UCSD-AML1 (cell line): Measurements from ENCODE around the gene RFC5.
"Not testable (repeated sequence)": the region's sequence is repeated elsewhere in the genome, so short reads cannot be mapped to it uniquely, and the experiment has no call there.

Experiments used
- DNase-seq: peaks from one replicate; lab custom pipeline; 2025; ENCODE audit not compliant: unreplicated experiment; lab: John Stamatoyannopoulos, UW

RFC5 gene

DNA sequence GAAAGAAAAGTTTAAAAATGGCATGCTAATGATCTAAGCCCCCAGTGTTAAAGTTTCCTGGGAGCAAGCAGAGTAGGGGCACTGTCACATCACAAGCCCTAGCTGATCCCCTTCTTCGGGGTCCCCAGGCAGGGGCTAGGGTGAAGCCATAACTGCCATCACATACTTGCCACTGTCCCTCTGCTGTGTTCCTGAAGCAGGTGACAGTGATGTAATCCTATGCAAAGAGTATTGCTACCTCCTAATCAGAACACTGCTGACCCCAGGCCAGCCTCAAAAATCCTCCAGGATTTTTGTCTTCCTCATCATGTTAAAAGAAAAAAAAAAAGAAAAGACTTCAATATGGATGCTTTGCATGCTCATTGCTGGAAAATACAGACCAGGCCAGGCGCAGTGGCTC lies 1.2 kb upstream of the RFC5 start:
- no peak for DNase-seq

DNA sequence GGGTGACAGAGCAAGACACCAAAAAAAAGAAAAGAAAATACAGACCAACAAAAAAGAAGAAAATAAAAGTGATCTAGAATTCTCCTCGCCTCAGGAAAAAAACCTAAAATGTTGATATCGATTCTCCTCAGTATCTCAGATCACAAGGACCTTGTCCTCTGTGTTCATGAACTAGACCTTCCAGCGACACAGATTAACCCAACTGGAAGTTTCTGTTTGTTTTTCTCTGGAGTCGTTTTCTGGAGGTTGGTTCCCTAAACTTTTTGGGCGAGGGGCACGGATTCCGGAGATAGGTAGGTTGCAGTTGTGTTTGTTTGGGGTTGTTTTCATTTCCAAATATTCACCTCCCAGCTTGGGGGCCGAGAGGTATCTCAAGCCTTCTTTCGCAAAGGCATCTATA lies 559 bp upstream of the RFC5 start:
- DNase-seq: no peak

DNA sequence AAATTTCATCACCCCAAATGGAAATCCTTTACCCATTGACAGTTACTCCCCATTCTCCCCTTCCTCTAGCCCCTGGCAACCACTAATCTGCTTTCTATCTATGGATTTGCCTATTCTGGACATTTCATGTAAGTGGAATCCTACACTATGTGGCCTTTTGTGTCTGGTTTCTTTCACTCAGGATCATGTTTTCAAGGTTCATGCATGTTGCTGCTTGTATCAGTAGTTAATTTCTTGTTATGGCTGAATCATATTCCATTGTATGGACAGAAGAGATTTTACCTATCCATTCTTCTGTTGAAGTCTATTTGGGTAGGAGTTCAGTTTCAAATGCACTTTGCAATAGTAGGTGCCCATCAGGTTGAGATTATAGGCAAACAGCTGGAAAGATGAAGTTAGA lies 1.4 kb downstream of the RFC5 start:
- DNase-seq: no peak

DNA sequence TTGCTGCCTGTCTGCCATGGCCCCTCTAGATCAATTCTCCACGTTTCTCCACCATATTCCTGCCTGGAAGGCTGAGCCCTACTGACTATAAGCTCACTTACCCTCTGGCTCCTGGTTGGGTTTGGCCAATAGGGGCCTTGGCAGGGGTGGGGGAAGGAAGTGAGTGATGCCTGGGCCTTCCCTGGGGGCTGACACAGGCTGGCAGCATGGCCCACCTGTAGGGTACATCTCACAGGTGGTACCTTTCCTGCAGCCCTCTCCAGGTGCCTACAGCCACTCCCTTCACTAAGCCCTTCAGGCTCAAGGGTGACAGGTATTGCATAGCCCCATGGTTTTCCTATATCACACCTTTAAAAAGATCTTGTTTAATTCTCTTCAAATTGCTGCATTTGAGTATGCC lies 3.5 kb downstream of the RFC5 start:
- DNase-seq: no peak

DNA sequence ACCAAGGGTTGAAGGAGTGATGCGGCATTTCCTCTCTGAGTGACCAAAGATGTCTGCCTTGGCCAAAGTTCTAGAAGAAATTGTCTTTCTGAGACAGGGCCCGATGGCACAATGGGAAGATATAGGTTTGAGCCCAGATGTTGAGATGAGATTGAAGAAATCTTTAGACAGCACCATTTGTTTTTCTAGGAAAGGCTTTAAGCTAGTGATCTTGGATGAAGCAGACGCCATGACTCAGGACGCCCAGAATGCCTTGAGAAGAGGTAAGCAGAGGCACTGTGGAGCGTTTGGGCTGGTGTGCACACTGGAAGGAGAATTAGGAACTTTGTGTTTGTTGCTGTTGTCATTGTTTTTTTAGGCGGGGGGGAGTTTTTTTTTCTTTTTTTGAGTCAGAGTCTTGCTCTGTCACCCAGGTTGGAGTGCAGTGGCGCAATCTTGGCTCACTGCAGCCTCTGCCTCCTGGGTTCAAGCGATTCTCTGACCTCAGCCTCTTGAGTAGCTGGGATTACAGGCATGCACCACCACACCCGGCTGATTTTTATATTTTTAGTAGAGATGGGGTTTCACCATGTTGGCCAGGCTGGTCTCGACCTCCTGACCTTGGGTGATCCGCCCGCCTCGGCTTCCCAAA lies 5.7 kb downstream of the RFC5 start:
- DNase-seq: not testable (repeated sequence)

DNA sequence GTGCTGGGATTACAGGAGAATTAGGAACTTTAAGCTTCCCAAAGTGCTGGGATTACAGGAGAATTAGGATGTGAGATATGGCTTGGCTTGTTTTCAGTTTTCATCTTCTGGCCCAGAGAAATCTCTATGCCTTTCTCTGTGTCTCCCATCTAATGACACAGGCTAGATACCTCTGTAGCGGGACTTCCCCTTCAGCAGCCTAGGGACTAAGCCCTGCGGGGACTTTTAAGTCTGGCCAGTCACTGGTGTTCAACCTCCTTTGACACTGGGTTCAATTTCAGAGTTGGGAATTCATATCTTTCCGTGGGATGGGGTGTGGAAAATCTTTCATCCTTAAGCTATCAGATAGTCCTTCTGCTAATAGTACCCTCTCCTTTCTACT lies 6.2 kb downstream of the RFC5 start:
- DNase-seq: no peak

DNA sequence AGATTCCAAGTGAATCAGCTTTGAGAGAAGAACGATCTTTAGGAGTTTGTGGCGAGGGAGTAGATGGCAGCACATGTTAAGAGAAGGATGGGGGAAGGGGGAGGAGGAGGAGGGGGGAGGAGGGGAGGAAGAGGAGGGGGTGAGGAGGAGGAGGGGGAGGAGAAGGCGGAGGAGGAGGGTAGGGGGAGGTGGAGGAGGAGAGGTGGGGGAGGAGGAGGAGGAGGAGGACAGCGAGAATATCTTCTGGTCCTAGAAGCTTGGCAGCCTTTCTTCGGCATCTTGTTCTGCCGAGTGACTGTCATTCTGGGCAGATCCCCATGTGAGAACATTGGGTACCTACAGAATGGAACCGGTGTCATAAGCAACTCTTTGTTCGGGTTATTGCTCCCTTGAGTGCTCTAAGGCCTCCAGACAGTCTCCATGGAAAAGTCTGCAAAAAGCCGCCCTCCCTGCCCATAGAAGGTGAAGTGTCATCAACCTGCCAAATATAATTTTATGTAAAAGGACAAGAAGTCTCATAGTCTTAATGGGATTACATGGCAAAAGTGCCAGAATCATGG lies 6.9 kb downstream of the RFC5 start:
- no peak for DNase-seq

DNA sequence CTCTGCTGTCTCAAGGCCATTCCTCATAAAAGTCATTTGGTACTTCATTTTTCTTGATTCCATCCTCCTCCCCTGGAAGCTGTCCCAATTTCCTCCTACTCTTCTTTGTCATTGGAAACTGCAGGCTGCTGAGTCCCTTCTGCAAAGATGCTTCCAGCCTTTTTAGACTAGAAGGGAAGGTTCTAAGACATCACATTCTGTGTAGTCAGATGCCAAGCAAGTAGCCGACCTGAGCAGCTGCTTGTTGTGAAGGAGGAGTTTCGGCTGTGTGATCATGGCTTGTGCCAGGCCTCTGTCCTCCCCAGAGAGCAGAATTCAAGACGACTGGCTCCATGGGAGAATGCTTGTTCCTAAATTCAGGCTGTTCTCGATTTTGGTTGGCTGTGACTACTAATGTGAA lies 8.7 kb downstream of the RFC5 start:
- DNase-seq: no peak

DNA sequence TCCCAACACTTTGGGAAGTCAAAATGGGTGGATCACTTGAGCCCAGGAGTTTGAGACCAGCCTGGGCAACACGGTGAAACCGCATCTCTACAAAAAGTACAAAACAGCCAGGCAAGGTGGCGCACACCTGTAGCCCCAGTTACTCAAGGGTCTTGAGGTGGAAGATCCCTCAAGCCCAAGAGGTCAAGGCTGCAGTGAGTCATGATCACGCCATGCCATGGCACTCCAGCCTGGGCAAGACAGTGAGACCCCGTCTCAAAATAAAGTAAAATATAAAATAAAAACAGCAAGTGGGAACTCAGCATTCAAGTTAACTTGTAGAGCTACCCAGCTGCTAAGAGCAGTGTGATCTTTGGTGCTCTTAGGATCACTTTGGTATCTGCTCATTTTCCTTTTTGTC lies 12.7 kb downstream of the RFC5 start:
- DNase-seq: no peak

DNA sequence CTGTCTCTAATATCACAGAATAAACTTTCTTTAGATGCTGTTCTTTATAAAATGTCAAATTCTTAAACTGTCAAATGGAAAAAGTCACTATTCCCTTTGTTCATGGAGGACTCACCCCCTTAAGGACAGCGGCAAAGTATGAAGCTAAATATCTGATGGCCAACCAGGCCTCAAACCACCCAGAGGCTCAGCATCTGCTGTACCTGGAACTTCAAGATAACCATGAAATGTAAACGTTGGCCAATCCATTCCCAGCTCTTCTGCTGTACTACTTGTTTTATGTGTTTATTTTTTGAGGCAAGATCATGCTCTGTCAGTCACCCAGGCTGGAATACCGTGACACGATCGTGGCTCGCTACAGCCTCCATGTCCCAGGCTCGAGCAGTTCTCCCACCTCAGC lies 15.7 kb downstream of the RFC5 start:
- DNase-seq: no peak

DNA sequence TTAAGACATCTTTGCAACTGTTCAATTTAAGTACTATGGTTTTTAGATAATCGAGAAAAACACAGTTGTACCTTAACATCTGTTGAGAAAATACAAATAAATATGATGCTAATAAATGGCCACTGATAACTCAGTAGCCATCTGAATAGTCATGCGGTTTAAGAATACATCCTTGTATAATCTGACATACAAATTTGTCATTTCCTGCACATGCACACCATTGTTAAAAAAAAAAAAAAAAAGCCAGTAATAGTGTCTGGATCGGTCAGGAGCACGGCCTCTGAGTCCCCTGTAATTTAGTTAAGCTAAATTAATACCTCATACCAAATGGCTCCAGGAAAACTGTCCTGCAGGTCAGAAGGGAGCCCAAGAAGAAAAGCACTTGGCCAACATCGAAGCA lies 16.8 kb downstream of the RFC5 start:
- no peak for DNase-seq

DNA sequence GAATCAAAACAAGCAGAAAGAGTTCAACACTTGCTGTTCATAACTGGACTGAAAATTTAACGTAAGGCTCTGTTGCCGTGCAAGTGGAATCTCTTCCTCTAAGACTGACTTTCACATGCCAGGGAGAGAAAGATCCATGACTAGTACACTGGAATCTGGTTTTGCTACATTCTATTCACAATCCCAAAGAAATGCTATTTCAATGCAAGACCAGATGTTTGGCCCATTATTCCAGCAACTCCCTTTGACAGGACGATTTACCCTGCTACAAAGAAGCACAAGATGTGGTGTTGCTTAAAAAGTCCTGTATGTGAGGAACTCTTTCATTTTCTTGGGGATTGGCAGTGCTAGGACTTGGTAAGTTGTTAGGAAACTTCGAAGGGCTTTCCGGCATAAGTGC lies 17.4 kb downstream of the RFC5 start:
- DNase-seq: no peak

DNA sequence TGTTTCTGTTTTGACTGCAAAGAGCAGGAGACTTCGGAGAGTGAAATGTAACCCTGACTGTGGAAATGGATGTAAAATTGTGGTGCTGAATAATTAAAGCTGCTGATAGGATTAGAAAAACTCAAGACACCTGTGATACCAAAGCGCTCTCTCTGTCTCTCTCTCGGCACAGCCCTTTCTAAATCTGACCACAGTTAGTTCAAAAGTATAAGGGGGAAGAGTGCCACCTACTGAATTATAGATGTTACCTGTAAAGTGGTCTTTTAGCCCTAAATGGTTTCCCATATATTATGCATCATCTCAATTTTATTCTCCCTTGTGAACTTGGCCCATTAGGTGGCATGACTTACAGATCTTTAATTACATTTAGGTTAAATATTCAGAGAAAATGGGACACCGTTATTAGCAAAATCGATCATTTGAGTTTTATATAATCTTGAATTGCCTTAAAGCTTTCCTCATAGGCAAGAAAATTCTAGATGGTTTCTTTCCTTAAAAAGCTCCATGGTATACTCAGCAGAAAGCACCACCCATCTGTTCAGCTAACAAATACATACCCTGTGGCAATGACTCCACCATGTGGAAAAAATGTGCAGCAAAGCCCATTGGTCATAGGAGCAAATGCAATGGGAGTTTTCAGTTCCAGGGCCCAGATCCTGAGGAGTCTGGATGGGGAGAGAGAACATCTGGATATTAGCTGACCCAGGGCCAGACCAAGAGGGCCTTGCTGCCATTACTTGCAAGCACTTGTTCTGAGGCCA lies 18.1 kb downstream of the RFC5 start:
- DNase-seq: no peak

DNA sequence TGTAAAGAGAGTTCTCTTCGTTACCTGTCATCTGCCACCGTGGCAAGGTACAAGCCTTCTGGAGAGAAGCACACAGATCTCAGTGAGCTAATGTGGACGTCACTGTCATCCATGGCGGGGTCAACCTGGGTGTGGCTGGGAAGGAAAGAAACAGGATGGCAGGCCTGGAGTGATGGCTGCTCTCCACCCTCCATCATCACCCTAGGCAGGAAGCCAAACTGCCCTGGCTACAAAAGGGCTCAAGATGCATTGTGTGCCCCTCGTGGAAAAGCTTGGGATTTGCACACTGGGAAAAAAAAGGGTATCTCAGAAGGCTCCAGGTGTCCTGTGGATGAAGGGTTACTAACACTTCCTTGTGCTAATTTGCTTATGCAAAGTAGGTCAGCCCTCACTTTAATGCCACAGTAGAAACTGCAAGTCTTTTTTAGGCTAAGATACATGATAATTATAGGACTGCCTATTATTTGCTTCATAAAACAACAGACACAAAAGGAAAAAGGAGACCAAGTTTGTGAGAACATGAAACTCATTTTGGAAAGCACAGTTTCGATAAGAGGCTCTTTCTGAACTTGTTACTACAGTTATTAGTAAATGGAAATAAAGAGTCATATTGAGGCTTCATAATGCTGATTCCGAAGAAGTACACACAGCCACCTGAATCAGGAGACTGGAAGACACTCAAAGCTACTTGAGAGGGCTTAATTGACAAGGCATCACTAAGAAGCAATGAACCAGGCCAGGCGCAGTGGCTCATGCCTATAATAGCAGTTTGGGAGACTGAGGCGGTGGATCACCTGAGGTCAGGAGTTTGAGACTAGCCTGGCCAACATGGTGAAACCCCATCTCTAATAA lies 18.9 kb downstream of the RFC5 start:
- DNase-seq: no peak

DNA sequence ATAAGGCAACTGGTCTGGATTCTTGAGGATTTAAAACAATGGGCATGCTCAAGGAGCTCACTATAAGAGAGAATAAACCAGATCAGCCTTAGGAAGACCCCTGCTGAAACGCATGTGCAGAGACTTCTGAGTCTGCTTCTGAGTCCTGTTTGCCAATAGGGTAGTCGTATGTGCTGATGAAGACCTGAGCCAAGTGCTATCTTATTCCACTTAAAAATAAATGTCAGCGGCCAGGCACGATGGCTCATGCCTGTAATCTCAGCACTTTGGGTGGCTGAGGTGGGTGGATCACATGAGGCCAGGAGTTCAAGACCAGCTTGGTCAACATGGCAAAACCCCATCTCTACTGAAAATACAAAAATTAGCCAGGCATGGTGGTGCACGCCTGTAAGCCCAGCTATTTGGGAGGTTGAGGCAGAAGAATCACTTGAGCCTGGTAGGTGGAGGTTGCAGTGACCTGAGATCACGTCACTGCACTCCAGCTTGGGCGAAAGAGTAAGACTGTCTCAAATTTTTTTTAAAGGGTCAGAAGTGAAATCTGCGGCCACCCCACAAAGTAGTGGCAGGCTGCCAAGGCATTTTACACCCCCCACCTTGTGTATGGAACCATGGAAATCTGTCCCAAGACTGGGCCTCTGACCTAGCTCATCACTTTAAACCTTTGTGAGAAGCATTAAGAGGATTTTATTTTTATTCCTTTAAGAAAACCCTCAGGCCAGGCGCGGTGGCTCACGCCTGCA lies 20.3 kb downstream of the RFC5 start:
- no peak for DNase-seq

DNA sequence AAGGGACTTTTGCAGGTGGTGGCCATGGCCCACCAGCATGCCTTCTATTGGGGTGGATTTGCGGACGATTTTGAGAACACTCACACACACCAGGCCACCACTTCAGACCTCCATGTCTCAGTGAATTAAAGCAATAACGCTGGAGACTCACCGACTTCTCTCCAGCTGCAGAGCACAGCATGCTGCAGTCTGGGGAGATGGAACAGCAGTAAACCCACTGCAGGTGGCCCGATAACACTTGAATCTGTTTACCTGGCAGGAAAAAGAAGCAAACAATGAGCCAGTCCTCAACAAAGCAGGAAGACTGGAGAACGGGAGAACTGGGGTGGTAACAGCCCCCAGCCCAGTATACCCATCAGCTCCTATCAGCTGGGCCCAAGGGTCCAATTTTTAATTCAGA lies 21.6 kb downstream of the RFC5 start:
- no peak for DNase-seq

DNA sequence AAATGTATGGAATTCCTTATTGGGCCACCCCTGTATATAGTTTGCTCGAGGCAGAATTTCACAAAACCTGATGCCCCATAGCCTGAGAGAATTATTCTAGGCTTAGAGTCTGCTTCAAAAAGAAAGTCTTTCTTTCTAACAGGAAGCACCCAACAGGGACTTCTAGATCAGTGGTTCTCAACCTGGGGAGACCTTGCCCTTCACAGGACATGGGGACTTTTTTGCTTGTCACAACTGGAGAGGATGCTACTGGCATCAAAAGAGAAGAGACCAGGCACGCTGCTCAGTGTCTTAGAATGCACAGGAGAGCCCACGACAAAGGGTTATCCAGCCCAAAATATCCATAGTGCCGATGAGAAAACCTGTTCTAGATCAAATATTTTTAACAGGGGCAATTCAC lies 25.6 kb downstream of the RFC5 start:
- no peak for DNase-seq

DNA sequence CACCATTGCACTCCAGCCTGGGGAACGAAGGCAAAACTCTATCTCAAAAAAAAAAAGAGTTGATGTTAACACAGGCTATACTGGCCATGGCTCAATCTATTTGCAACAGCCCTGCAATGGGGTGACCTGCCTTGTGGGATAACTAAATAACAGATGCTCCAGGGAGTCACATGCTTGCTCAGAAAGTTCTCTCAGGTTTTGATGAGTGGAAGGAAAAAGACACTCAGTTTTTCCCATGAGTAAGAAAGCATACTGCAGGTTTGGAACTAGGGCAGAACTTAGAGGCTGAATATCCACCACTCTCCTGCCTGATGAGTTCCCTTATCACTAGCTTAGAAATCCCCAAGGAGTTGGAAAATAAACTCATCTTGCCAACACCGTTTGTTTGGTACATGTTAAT lies 27.6 kb downstream of the RFC5 start:
- no peak for DNase-seq

DNA sequence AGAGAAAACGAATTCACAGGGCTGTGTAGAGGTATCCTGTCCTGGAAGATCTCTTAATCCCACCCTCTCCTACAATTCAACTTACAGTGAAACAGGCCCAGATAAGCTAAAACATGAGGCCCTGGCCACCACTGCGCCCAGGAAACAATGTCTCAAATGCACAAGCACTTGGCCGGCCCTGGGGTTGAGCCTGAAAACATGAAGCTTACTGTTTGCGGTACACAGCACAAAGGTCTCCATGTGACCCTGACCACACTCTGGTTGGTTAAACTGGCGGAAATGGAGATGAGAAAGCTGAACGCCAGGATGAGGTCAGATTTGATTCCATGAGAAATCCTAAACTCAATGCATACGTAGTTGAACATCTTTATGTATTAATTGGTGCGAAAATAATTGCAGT lies 28.1 kb downstream of the RFC5 start:
- DNase-seq: no peak

DNA sequence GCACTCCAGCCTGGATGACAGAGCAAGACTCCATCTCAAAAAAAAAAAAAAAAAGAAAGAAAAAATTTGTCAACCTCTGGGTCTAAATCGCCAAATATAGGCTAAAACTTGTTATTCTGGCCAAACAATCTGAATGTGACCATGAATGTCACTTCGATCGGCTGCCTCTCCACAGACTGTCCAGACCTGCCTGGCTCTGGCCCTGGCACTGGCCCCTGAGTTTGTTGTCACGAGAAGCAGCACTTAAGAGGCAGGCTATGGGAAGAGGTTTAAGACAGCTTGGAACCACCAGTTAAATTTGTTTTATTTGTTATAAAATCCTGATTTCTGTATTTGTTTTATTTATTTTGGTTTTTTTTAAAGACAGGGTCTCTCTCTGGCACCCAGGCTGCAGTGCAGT lies 29.9 kb downstream of the RFC5 start:
- DNase-seq: no peak
